Cardiac septum (tissue), 1 donor: ENCODE measurements around the gene STAB1. TPM values are rescaled to one million over a fixed set of nuclear protein-coding genes. Genes with fewer than 3 reads are reported as not detected.

Experiments used
- DNase-seq: peaks from one replicate; pipeline ENCODE4 v3.0.0-alpha.2; 2020; ENCODE audit warnings: low spot score
- intact Hi-C: fragments of 100-400 bp; cut with DNase I; formaldehyde crosslinking; loops from one replicate; pipeline ENCODE4 v1.14.0; 2022
- total RNA-seq: library from RNA; stranded (reverse); fragmentation: NEBNext Ultra II Directional; extraction: Animal tissue kit (Norgen Biotek cat#: 25700); gene quantifications from one replicate; pipeline ENCODE4 v1.2.1, GENCODE V29; 2021
- donor health status: DM: no; HTN: no; CAD: no.

The STAB1 gene
- total RNA-seq, 1 donor from 2014 or later: 52.2 TPM

- intact Hi-C loops: loop anchor here (2.0 to 10.0 kb wide), 2 partner anchors 47 to 635 kb away; partner anchors contain the start of gene PRKCD
- DNase-seq: peak; percentile 74
Observed at GRCh38 chr3:52529376-52530333, 34.5 kb downstream of the STAB1 start.

- intact Hi-C loops: loop anchor here (2.0 to 10.0 kb wide), 2 partner anchors 48 to 634 kb away; partner anchors contain the start of gene PRKCD
- peak; percentile 77 for DNase-seq
Observed at GRCh38 chr3:52530918-52531826, 36.0 kb downstream of the STAB1 start.

- intact Hi-C loops: loop anchor here (2.0 to 10.0 kb wide), 2 partner anchors 49 to 633 kb away; partner anchors contain the start of gene PRKCD
- DNase-seq: peak; percentile 73
Observed at GRCh38 chr3:52531860-52532516, 36.9 kb downstream of the STAB1 start.

GRCh38 chr3:52532517-52532837, 37.3 kb downstream of the STAB1 start:
- peak; percentile 58 for DNase-seq
- intact Hi-C loops: loop anchor here (10.0 kb wide), 1 partner anchor 632 kb away; the partner anchor contains the start of gene PRKCD

GRCh38 chr3:52532838-52533622, 37.9 kb downstream of the STAB1 start:
- intact Hi-C loops: loop anchor here (10.0 kb wide), 1 partner anchor 632 kb away; the partner anchor contains the start of gene PRKCD
- peak; percentile 77 for DNase-seq

GRCh38 chr3:52533623-52534280, 38.6 kb downstream of the STAB1 start, which contains the start of gene NT5DC2:
NT5DC2 (minus strand) TSS chr3:52533857; CDS start chr3:52533737, 120 bp downstream.
- intact Hi-C loops: loop anchor here (10.0 kb wide), 1 partner anchor 631 kb away; the partner anchor contains the start of gene PRKCD
- peak; percentile 80 for DNase-seq

GRCh38 chr3:52534281-52535183, 39.4 kb downstream of the STAB1 start:
- DNase-seq: peak; percentile 77
- intact Hi-C loops: loop anchor here (5.0 to 10.0 kb wide), 2 partner anchors 62 to 630 kb away; partner anchors contain the start of gene PRKCD

GRCh38 chr3:52535411-52536111, 40.4 kb downstream of the STAB1 start:
- intact Hi-C loops: loop anchor here (2.0 to 10.0 kb wide), 3 partner anchors 63 to 629 kb away; partner anchors contain the start of genes NISCH, PRKCD and TNNC1
- no peak for DNase-seq

GRCh38 chr3:52536112-52536368, 40.9 kb downstream of the STAB1 start:
- intact Hi-C loops: loop anchor here (2.0 to 10.0 kb wide), 3 partner anchors 64 to 629 kb away; partner anchors contain the start of genes NISCH, PRKCD and TNNC1
- DNase-seq: no peak

GRCh38 chr3:52536369-52537164, 41.4 kb downstream of the STAB1 start, which contains the start of gene UQCC5:
UQCC5 (plus strand) TSS chr3:52536605; CDS start chr3:52536756, 151 bp downstream.
- intact Hi-C loops: loop anchor here (2.0 to 10.0 kb wide), 3 partner anchors 64 to 628 kb away; partner anchors contain the start of genes NISCH, PRKCD and TNNC1
- peak; percentile 98 for DNase-seq

- no peak for DNase-seq
- intact Hi-C loops: loop anchor here (2.0 to 10.0 kb wide), 3 partner anchors 65 to 628 kb away; partner anchors contain the start of genes NISCH, PRKCD and TNNC1
Observed at GRCh38 chr3:52537165-52537620, 42.1 kb downstream of the STAB1 start.

- intact Hi-C loops: loop anchor here (2.0 to 10.0 kb wide), 3 partner anchors 66 to 627 kb away; partner anchors contain the start of genes NISCH, PRKCD and TNNC1
- no peak for DNase-seq
Observed at GRCh38 chr3:52537726-52538421, 42.7 kb downstream of the STAB1 start.

- no peak for DNase-seq
- intact Hi-C loops: loop anchor here (5.0 to 10.0 kb wide), 2 partner anchors 67 to 626 kb away; partner anchors contain the start of gene PRKCD
Observed at GRCh38 chr3:52539010-52539653, 44.0 kb downstream of the STAB1 start.

- DNase-seq: no peak
- intact Hi-C loops: no loop called here
Observed at GRCh38 chr3:52541050-52541449, 45.9 kb downstream of the STAB1 start.
